Activated CD4-positive, alpha-beta T cell treated with anti-CD3 and anti-CD28 coated beads, Interleukin-2, amount 50 U/mL, for 24 hours (primary cell): ENCODE results near the gene PPP3R2.
"Not testable (repeated sequence)": the region's sequence is repeated elsewhere in the genome, so short reads cannot be mapped to it uniquely, and the experiment has no call there.

ENCODE experiments used
- DNase-seq, 2 donors: peaks; one replicate each; pipeline ENCODE4 v3.0.0-alpha.2; 2020; ENCODE audit warnings: low read depth in 1 of 2, low spot score in 1 of 2

PPP3R2 gene

DNA sequence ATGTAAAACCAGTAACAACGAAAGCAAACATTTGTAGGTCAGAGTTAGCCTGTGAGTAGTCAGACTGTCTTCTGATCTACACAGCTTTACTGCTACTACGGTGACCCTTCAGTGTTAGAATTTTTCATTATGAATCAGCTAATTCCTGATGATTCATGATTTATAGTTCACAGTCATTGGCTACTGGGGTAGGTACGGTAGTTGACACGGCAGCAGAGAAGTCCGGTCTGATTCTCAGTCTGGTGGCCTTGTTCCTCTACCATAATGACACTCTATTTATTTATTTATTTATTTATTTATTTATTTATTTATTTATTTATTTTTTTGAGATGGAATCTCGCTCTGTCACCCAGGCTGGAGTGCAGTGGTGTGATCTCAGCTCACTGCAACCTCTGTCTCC, 4.7 kb downstream of the PPP3R2 start:
- not testable (repeated sequence) for DNase-seq

- no peak for DNase-seq
Measured at GRCh38 chr9:101587332-101588043, 7.3 kb downstream of the PPP3R2 start.

GRCh38 chr9:101586651-101587050, 8.1 kb downstream of the PPP3R2 start:
- no peak for DNase-seq

DNA sequence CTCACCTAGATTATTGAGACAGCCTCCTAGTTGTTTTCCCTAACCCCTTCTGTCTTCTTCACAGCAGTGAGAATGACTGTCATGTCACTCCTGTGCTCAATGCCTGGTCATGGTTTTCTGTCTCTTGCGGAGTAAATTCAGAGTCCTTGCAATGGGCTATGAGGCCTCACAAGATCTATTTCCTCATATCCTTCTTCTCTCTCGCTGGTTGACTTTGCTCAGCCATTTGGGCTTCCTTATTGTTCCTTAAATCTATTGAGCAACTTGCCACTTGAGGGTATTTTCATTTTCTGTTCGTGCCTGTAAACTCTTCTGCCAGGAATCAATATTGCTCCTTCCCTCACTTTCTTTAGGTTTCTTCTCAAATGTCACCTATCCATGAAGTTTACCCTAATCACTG, 9.0 kb downstream of the PPP3R2 start:
- DNase-seq: no peak

GRCh38 chr9:101582553-101582952, 12.2 kb downstream of the PPP3R2 start:
- DNase-seq: no peak

DNA sequence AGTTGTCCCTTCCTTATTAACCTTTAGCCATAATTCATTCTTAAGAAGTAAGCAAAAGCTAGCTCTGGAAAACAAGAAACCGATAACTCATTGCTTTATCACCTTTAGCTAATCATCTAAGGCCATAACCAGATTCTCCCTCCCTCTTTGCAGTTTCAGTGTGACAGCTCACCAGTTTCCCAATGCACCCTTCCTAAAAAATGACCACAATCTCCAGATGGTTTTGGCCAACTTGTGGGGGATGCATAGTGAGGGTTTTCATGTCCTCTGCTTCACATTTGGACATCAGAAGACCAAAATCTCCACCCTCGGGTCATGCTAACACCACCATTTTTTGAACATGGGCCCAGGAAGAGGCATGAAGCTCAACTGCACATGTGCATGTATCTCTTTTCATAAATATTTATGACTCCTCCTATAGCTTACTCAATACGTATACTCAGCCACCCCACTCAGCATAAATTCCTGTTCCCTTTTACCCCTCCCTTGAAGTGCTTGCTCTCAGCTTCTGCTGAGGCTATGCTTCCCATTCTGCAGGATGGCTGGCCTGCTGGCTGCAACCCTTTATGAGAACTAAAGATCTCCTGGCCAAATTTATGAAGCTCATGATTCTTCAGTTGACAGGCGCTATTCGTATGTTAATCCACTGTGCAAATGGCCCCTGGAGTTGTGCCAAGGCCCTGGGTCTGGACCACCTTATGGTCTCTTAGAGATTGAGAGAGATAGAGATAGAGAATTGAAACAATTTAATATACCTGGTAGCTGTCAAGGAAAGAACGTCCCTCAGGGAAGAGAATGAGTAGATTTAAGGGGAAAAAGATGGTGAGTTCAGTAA, 14.8 kb downstream of the PPP3R2 start:
- no peak for DNase-seq

- DNase-seq: no peak
Measured at GRCh38 chr9:101578378-101578777, 16.4 kb downstream of the PPP3R2 start.

- DNase-seq: no peak
Measured at GRCh38 chr9:101574731-101575333, 19.9 kb downstream of the PPP3R2 start.

DNA sequence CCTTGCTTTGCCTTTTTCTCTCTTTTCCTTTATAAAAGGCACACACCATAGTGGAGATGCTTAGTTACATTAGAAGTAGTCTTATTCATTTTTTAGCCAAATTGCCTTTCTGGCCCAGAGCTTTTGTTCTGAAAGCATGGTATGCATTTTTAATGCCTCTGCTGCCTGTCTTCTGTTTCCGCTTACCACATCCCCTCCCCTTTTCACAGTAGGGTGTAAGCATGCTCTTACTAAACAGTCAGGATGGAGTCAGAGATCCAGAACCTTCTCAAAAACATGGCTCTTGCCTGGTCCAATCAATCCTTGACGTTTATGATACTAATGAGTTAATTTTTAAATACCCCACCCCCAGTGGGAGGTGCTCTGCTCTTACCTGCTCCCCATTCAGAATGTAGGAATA, 22.5 kb downstream of the PPP3R2 start:
- no peak for DNase-seq

DNA sequence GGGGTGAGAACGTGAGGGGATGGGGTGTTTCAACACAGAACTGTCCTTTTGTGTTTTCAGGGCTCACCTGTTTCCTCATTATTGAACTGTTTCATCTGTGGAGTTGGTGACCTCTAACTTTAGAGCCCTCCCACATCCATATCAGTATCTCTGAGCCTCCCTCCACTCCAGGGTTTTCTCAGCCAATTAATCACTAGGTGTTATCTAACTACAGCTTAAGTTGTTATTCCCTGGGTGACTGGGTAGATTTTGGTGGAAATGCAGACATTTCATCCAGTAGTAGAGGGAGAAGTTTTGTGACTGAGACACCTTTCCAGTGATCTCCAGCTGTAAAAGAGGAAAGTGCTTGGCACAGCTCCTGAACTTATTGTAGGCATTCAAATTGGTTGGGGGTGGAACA, 23.7 kb downstream of the PPP3R2 start:
- no peak for DNase-seq

DNA sequence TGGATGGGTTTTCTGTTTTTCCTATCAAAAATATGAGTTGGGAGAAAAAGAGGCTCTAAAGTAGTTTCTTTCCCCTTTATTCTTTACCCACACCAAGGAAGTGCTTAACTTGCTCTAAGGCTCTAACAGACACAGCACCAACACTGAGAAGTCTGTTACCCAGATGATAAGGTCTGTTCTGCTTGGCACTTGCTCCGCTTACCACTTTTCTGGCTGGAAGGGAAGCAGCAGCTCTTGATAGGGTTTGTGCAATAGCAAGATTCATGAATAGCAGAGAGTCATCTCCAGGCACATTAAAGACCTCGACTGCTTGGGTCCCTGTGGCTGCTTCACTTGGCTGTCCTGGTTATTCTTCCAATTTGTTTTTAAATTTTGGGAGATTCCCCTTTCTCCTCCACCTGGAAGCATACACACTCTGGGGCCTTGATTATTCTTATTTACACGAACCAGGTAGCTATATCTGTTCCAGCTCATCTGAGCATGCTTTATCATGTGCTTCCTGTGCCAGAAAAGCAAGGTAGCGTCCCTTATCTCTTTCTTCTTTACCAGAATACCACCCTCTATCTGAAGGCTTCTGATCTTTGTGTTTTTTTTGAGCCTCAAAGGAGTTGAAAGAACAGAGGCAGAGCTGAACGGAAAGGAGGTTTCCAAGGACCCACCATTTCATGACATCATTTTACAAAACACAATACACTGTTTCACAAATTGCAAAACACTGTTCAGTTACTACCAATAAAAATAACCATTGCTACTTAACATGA, 24.8 kb downstream of the PPP3R2 start:
- DNase-seq: no peak

- DNase-seq: no peak
Measured at GRCh38 chr9:101567725-101568350, 26.9 kb downstream of the PPP3R2 start.

- peak in 1 of 2 donors; percentile 18 for DNase-seq
Measured at GRCh38 chr9:101566904-101567724, 27.7 kb downstream of the PPP3R2 start.

DNA sequence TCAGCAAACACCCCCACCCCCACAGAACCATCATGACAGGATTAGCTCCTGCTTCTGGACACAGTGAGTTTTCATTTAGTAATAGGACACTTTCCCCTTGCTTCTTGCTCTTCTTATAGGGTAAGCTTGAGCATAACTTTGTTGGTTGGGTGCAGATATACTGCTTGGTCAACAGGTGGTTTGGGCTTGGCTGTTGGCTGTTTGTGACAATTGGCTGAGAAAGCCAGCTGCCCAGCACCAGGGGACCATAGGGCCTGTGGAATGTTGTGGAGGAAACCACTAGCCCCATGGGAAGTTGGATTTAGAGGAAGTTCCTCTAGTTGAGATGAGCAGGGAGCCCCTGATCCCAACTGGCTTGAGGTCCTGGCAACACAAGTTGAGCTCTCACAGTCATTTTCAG, 30.5 kb downstream of the PPP3R2 start:
- DNase-seq: no peak

- no peak for DNase-seq
Measured at GRCh38 chr9:101562966-101563365, 31.8 kb downstream of the PPP3R2 start.

GRCh38 chr9:101561740-101562139, 33.0 kb downstream of the PPP3R2 start:
- DNase-seq: no peak

DNA sequence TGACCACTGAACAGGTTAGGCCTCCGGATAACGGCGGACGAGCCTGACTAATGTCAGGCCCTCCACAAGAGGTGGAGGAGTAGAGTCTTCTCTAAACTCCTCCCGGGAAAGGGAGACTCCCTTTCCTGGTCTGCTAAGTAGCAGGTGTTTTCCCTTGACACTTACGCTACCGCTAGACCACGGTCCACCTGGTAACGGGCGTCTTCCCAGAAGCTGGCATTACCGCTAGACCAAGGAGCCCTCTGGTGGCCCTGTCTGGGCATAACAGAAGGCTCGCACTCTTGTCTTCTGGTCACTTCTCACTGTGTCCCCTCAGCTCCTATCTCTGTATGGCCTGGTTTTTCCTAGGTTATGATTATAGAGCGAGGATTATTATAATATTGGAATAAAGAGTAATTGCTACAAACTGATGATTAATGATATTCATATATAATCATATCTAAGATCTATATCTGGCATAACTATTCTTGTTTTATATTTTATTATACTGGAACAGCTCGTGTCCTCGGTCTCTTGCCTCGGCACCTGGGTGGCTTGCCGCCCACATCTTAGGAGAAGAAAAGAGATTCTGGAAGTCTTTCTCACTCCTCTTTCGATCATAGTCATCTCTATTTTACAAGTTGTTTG, 45.2 kb downstream of the PPP3R2 start:
- DNase-seq: not testable (repeated sequence)

DNA sequence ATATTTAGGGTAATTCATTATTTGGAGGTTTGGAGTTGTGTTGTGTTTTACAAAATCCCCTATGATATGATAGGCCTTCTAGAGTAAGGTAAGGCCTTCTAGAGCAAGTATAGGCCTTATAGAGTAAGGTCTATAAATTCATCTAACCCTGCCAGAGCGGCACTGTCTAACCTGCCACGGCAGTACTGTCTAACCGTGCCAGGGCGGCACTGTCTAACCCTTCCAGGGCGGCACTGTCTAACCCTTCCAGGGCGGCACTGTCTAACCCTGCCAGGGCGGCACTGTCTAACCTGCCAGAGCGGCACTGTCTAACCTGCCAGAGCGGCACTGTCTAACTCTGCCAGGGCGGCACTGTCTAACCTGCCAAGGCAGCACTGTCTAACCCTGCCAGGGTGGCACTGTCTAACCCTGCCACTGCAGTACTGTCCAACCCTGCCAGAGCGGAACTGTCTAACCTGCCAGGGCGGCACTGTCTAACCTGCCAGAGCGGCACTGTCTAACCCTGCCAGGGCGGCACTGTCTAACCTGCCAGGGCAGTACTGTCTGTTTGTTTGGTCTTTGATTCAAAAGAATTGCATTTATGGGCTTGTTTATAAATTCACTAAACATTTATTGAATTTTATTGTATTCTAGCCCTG, 51.6 kb downstream of the PPP3R2 start:
- no peak for DNase-seq
